Measurements from ENCODE around the gene GUK1.
"Not testable (repeated sequence)": the region's sequence is repeated elsewhere in the genome, so short reads cannot be mapped to it uniquely, and the experiment has no call there.

The GUK1 gene

DNA sequence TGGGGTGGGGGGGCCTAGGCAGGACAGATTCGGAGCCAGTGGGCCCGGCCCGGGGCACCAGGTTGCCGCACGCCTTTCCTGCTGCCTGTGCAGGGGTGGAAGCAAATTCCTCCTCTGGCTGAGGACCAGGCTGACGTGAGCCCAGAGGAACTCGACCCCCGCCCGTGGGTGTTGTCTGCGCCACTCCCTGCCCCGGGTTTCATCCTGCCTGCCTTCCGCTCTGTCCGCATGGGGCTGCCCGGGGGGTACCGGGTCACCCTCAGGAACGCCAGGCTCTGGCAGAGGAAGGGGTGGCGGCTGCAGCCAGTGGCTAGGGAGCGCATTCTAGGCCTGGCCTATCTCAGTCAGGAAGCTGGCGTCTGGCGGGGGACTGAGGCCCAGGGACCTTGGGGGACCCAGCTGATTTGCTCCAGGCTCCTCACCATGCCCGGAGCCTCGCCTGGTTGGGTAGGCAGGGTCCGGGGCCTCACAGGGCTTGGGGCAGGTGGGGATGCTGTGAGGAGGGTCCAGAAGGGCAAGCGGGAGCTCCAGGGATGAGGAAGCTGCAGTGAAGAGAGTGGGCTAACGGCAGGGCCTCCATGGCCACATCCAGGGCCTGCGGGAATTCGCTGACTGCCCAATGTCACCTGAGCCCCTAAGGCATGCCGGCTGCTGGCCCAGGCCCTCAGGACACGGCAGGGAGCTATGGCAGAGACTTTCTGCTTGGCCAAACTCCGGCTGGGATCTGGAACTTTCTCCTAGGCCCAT, 23.1 kb downstream of the GUK1 start:
- DNase-seq (ENCODE audit: low read depth in 2 of 2) = no peak

DNA sequence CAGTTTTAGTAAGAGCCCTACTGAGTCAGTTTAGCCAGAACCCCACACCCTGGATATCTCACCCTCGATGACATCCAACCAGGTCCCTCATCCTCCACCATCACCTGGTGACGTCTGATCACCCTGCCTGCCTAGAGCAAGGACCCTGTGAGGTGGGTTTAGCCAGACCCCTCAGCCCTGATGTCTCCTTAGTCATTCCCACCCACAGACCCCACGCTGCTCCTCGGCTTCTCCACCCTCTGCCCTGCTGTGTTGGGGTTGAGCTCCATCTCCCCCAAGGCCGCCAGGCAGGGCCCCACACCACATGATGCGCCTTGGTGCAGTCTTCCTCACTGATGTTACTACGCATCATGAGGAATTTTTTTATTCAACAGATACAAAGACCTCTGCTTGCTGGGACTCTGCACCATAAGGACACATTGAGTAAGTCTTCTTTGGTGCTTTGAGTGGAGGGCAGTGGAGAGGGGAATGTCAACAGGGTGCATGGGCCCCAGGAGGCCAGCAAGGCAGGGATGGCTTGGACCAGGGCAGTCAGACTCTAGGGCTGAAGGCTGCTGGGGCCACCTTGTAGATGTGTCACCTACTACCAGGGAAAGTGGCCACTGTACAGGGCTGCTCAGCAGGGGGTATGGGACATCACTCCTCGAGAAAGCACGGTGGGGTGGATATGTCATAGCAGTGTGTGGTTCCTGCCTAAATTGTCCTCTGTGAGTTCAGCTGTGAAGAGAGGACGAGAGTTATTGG, 23.9 kb downstream of the GUK1 start:
- DNase-seq (ENCODE audit: low read depth in 2 of 2) = no peak

DNA sequence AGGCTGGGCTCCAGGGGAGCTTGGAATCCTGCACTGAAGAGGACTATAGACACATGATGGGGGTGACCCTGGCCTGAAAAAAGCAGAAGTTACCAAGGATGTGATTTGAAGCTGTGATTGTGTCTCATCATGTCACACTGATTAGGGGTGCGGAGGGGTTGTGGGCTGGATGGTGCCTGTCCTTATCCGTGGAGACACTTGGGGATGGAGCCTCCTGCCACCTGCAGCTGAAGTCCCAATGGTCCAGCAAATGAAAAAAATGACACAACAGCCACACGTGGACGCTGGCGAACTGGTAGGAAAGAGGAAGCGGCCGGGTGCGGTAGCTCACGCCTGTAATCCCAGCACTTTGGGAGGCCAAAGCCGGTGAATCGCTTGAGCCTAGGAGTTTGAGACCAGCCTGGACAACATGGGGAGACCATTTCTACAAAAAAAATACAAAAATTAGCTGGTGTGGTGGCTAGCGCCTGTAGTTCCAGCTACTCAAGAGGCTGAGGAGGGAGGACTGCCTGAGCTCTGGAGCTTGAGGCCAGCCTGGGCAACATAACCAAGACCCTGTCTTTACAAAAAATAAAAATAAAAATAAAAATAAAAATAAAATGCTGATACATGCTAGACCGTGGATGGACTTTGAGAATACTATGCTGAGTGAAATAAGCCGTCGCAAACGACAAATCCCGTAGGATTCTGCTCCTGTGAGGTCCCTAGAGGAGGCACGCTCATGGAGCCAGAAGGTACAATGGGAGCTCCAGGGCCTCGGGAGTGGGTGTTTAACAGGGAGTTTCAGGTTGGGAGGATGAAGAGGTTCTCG, 24.7 kb downstream of the GUK1 start:
- no peak for DNase-seq (ENCODE audit: low read depth in 2 of 2)

DNA sequence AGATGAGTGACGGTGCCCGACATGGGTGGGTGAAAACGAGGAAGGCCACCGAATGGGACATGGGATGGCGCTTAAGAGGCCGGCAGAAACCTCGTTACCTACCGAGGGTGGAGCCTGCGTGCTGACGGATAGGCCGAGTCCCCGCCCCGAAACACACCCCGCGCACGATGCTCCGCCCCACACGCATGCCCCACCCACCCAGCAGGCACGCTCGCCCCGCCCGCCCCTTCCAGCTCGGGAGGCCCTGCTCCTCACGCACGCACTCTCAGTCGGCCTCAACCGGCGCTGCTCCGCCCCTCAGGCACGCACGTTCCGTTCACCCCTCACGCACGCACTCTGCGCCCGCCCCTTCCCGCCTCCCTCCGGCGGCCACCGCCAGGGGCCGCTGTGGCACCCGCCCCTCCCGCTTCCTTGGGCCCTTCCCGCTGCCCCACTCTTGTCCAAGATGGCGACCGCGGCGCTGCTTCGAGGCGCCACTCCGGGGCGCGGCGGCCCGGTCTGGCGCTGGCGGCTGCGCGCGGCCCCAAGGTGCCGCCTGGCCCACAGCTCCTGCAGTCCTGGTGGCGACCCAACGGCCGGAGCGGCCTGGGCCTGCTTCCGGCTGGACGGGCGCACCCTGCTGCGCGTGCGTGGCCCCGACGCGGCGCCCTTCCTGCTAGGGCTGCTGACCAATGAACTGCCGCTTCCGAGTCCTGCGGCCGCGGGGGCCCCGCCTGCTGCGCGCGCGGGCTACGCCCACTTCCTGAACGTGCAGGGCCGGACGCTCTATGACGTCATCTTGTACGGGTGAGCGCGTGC, 25.5 kb downstream of the GUK1 start, which contains the start of gene IBA57:
Gene IBA57, plus strand, starts transcription at position 433 of the 798 bp plus-strand sequence. Its CDS starts 13 bp downstream, at position 446.
- peak; percentile 99 for DNase-seq (ENCODE audit: low read depth in 2 of 2)

DNA sequence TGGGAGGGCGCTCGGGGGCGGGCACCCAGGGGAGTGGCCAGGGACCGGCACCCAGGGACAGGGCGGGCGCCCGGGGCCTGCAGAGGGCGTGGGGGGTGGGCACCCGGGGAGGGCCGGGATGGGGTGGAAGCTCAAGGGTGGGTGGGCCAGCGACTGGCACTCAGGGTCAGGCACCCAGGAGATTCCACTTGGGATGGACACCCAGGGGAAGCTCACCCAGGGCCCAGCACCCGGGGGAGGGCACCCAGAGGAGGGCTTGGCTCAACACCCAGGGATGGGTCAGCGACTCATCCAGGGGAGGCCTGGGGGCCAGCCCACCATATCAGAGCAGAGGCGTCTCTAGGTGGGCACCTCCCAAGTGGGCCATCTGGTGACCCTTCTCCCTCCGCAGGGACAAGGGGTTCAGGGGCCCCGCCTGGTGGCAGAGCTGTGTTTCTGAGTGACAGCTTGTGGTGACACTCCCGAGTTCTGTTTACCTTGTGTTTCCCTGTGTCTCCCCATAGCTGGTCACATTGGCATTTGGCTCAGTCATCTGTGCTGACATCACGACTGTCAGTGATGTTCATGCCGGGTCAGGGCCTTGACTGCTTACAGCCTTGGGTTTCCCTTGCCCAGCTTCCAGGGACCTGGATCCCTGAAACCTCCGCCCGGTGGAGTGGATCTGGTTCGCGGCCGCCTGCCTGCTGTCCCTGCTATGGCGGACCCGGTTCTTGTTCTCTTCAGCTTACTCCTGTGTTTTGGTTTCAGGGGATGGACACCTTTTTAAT, 26.3 kb downstream of the GUK1 start:
- peak in 1 of 2 donors; percentile 28 for DNase-seq (ENCODE audit: low read depth in 2 of 2)

DNA sequence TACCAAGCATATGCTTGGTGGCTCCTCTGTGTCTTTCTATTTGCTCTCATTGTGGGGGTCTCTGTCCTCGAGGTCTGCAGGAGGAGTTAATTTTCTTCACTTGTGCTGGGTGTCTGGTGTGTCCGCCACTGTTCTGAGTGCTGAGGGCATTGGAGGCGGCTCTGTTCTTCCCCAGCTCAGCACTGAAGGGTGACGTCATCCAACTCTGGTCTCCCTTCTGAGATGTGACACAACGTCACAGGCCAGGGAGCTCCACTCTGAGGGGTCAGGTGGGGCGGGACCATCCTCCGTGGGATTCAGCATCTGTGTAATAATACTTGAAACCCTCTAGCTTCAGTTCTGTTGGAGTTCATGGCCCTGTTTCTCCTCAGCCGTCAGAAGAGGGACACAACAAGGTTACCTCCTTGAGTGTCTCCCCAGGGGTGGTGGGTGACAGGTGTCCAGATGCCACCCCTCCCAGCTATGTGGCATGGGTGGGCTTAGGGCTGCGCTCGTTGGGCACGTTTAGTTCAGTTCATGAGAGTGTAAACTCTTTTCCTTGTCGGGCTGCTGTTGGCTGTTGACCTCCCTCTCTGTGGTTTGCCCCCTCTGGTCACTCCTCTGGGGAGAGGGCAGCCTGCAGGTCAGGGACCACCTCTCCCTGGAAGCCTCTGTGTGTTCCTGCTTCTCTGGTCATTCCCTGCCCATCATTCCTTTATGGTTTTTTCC, 28.6 kb downstream of the GUK1 start:
- no peak for DNase-seq (ENCODE audit: low read depth in 2 of 2)

DNA sequence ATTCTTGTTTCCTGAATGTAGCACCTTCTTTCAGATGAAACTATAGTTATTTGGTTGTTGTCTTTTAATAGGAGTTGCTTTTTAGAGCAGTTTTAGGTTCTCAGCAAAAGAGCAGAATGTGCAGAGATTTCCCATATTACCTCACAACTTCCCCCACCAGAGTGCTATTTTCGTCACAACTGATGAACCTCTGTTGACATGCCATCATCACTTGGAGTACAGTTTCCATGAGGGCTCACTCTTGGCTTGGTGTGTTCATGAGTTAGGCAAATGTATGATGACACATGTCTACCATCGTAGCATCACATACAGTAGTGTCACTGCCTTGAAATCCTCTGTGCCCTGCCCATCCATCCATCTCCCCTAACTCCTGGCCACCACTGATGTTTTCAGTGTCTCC, 29.3 kb downstream of the GUK1 start:
- no peak for DNase-seq (ENCODE audit: low read depth in 2 of 2)

DNA sequence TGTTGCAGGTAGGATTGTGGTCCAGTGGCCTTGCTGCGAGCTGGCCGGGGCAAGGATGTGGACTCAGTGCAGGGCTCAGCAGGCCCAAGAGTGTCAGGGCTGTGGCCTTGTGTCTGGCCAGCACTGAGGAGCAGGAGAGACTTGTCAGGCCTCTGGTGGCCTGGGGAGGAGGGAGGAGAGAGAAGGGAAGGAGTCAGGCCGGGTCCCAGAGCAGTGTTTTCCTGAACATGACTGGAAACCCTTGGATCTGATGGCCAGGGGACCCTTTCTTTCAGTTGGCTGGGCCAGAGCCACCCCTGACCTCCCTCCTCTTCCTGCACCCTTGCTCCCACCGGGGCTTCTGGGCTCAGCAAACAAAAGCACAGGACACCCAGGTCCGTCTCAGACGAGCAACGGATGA, 30.6 kb downstream of the GUK1 start:
- DNase-seq (ENCODE audit: low read depth in 2 of 2) = no peak

DNA sequence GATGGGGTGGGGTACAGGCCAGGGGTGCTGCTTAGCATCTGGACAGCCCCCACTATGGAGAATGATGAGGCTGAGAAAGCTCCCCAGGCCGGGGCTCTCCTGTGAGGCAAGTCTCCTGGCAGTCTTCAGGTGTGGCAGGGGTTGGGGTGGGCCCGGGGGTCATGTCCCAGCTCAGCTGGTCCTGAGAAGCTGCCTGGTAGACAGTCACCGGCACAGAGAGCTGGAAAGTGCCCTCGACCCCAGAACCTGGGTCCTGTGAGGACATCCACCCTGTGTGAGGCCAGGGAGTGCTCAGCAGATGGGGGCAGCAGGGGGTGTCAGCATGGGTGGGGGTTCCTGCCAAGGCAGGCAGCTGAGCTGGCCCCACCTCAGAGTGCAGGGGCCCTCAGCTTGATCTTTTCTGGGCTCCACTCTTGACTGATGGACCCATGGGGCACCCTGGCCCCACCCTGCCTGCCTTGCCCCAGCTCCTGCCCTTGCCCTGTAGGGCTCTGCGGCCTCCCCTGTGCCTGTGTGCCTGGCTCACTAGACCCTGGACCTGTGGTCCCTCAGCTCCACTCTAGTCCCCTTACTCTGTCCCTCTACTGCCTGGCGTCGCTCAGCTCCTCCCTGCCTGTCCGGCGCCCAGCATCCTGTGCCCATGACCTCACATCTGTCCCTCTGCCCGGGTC, 31.3 kb downstream of the GUK1 start:
- DNase-seq (ENCODE audit: low read depth in 2 of 2) = no peak

DNA sequence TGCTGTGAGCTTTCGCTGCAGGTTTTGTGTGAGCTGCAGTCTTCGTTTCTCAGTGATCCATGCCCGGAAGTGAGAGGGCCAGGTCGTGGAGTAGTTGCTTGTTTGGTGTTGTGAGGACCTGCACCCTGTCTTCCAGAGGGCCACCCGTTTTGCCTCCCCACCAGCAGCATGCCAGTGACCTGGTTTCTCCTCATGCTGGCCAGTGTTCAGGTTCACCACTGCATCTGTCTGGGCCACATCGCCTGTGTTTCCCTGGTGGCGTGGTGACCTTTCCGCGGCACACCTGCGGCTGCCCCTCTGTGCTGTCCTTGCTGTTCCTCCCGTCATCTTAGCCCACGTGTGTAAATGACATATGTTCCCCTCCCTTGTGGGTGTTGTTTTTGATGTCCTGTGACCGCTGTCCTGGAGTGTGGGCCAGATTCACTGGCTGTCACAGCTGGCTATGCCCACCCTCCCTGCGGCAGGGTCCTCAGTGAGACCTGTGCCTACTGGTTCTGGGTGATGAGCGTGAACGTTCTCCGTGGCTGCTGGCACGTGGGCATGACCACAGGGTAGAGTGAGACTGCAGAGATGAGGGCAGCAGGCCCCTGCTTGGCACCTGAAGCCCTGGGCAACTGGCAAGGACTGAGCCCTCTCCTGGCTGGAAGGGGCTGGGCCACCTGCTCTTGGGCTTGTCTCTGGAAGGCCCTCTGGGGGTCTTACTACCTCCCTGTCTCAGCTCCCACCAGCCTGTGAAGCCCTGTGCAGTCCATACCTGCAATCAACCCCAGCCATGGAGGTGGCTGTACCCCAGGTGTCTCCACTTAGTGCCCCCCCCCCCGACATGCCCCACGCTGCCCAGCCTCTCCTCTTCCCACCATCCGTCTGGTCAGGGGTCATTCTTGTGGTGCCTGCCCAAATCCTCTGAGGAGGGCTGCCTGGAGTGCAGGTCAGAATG, 32.8 kb downstream of the GUK1 start:
- DNase-seq (ENCODE audit: low read depth in 2 of 2) = no peak

DNA sequence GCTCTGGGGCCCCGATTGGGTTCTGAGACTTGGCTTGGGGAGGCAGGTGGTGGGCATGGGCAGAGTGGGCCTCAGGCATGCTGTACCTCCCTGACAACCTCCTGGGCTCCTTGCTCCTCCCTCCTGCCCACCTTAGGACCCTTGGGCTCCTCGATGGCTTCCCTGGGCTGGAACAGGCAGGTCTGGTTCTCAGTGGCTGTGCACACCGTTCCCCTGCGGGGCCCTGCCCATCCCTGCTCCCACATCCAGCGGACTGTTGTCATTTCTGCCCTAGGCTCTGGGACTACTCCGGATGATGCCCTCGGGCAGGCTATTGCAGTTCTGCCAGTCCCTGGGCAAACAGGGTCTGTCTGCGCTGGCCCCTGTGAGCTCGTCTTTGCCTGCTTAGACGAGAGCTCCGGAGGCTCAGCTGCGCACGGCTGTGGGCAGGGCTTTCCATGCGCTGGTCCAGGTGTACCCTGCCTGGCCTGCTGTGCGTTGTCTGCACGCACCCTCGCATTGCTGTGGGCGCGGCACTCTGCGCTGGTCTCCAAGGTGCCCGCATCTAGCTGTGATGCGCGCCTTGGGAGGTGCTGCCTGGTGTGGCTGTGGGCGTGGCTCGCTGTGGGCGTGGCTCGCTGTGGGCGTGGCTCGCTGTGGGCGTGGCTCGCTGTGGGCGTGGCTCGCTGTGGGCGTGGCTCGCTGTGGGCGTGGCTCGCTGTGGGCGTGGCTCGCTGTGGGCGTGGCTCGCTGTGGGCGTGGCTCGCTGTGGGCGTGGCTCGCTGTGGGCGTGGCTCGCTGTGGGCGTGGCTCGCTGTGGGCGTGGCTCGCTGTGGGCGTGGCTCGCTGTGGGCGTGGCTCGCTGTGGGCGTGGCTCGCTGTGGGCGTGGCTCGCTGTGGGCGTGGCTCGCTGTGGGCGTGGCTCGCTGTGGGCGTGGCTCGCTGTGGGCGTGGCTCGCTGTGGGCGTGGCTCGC, 33.7 kb downstream of the GUK1 start:
- DNase-seq (ENCODE audit: low read depth in 2 of 2) = not testable (repeated sequence)

DNA sequence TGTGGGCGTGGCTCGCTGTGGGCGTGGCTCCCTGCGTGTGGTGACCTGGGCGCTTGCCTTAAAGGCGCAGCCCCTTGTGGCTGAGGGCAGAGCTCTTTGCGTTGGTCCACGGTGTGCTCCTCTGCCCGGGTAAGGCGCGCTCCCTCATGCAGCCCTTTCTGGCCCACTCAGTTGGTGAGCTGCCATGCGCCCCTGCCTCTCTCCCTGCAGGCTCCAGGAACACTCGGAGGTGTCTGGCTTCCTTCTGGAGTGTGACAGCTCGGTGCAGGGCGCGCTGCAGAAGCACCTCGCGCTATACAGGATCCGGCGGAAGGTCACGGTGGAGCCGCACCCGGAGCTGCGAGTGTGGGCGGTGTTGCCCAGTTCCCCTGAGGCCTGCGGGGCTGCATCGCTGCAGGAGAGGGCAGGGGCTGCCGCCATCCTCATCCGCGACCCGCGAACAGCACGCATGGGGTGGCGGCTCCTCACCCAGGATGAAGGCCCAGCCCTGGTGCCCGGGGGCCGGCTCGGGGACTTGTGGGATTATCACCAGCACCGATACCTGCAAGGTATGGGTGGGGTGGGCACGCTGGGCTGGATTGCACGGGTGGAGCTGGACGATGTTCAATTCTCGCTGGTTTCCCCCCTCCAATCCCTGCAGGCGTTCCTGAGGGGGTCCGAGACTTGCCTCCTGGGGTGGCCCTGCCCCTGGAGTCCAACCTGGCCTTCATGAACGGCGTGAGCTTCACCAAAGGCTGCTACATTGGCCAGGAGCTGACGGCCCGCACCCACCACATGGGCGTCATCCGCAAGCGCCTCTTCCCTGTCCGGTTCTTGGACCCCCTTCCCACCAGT, 34.6 kb downstream of the GUK1 start:
- DNase-seq (ENCODE audit: low read depth in 2 of 2) = no peak

DNA sequence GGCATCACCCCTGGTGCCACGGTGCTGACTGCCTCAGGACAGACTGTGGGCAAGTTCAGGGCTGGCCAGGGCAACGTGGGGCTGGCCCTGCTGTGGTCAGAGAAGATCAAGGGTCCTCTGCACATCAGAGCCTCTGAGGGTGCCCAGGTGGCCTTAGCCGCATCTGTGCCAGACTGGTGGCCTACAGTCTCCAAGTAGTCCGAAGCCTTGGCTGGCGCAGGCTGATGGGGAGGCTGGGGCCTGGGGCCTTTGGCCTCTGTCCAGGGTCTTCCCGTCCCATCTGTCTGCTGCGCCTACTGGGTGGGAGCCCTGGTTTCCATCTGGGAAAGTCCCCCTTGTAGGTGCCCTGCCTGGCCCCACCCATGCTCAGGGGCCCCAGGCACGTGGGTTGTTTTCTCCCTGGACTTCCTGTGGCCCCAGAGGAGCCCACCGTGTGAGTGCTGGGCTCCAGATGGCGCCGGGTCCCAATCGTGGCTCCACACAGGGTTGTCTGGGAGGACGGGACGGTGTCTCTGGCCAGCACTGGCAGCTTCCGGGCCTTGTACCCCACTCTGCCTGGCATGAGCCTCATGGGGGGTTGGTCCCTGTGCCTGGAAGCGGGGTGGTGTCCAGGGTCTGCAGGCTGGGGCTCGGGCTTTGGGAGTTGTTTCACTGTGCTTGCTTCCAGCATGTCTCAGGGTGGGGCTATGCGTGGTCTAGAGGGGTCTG, 35.4 kb downstream of the GUK1 start:
- no peak for DNase-seq (ENCODE audit: low read depth in 2 of 2)

DNA sequence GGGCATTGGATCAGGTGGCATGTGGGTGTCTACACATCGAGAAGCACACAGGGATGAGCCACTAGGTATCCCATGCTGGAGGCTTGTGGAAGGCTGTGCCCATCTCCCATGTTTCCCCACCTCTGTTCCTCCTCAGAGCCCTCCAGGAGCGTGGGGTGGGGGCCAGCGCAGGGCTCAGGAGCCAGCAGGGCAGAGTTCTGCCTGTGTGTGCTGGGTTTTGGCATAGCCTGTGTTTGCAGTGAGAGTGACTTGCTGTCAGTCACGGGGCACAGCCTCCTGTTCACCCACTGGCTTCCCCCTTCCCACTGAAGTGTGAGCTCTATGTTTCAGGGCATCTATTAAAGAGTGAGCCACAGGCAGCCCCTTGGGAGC, 35.9 kb downstream of the GUK1 start:
- DNase-seq (ENCODE audit: low read depth in 2 of 2) = no peak

DNA sequence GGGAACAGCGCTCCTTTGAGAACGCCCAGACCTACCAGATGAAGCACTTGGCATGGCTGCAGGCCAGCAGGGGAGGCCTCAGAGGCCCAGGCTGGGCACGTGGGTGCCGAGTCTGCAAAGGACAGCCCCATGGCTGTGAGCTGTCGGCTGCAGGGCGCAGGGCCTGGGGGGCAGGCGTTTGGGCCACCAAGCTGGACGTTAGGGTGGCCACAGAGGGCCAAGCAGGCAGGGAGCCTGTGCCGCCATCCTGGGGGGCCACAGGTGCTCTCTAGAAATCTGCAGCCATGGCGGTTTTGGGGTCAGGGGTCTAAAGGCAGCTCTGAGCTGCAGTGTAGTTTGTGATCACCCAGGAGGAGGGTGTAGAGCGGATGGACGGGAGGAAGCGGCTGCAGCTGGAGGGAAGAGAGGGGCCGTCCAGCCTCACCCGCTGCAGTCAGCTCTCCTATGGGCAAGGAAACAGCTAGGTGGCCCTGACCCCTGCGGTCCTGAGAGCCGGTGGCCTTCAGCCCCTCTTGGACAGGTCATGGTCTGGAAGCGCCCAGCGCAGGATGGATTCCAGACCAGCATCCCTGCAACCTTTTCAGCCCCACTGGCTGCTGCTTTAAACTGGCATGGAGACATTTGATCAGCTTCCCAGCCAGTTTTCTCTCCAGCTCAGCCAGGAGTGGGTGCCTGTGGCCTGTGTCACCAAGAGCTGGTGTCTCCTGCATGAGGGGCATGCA, 36.5 kb downstream of the GUK1 start:
- DNase-seq (ENCODE audit: low read depth in 2 of 2) = no peak
